ENCODE data around the gene HOXC9.

Gene HOXC9

DNA sequence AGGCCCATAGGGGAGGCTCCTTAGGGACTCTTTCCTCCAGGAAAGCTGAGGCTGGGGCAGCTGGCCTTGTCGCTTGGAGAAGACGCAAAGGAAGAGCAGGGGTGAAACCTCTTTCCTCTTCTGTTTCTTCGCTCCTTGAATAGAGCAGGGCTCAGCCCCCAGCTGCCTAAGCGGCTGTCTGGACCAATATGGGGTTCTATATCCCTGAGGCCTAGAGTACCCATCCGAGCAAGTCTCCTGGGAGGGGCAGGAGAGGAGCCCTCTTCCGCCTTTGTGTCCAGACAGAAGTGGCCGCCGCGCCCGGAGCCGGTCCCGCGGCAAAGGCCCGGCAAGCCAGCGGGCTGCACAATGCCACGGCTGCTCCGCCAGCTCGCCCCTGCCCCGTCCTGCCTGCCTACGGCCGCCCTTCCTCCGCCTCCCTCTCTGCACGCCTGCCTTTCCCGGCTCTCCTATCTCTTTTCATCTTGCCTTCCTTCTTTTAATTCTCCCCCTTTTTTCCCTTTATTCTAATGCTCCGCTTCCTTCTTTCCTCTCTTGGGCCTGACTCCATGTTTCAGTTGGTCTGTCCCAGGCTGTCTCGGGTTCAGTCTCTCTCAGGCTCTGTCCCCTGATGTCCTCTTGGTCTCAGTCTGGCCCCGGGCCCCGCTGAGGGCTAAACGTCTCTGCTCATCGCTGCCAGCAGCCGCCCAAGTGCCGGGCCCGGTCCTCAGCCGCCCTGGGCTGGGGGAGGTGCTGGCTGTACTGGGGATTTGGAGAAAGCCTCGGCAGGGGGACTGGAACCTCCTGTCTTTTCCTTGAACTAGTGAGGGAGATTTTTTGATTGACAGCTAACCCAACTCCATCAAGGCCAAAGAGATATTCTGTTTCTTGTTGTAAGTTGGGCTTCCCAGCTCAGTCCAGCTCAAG, 2.5 kb upstream of the HOXC9 start:
- no peaks in the 10 kb centered on the region for H3K9me3 ChIP-seq (ENCODE audit: insufficient read depth, low read length)
- no peaks in the 10 kb centered on the region for H3F3A ChIP-seq (ENCODE audit: insufficient read depth)
- no peak overlapping the region for H3K4me3 ChIP-seq (ENCODE audit: insufficient read depth, low read length, poor library complexity, severe bottlenecking)
- H3K27me3 ChIP-seq (ENCODE audit: low read length) = no peaks in the 10 kb centered on the region
- no peak overlapping the region for H3K27ac ChIP-seq (ENCODE audit: low read depth, low read length)
- H3K9me2 ChIP-seq (replicated peaks; ENCODE audit: insufficient read depth, low read length) = no peaks in the 10 kb centered on the region
- H3K36me3 ChIP-seq (ENCODE audit: low read length) = no peaks in the 10 kb centered on the region
- no peak overlapping the region for H3K9ac ChIP-seq (ENCODE audit: low read length)
- H2AFZ ChIP-seq (ENCODE audit: low read depth, low read length, severe bottlenecking) = no peak overlapping the region
- H4K20me1 ChIP-seq (ENCODE audit: low read depth, low read length) = no peaks in the 10 kb centered on the region
- no peak for TF ChIP-seq EZH2phosphoT487 (conservative IDR thresholded peaks at IDR 0.05; ENCODE audit: low read length)
- no peaks in the 10 kb centered on the region for H3K79me2 ChIP-seq (ENCODE audit: insufficient read depth, low read length)
- no peak overlapping the region for H3K4me2 ChIP-seq (ENCODE audit: low read depth, low read length, poor library complexity, severe bottlenecking)

DNA sequence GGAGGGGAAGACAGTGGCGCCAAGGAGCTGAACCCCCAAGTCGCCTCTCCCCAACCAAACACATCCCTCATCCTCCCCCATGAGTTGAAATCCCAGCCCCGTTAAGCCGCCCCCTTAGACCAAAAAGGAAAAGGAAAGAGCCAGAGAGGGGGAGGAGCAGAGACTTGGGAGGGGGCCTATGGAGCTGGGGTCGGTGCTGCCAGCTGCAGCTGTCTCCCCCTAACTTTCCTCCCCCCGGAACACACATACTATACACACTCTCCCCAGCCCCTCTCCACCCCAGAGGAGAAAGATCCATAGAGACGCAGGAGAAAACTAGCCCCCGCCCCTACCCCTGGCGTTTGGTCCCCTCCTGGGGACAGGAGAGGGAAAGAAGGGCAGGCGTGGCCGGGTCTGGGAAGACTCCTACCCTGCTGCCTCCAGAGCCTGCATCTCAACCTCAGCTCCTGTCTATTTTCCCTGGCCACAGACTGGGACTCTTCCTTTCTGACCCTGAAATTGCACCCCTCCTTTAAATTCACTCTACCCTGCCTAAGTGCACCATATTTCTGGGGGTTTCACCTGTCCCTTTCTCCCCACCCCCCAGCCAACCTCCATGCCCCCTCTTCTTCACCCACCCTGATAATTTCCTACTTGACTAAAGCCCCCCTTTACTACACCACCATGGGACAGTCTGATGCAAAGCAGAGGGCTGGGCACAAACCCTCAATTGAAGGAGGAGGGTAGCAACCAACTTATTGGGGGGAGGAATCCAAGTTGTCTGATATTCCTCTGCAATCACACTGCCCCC, 1.7 kb upstream of the HOXC9 start:
- H3K27ac ChIP-seq (ENCODE audit: low read depth, low read length) = no peak overlapping the region
- no peaks in the 10 kb centered on the region for H3K79me2 ChIP-seq (ENCODE audit: insufficient read depth, low read length)
- no peaks in the 10 kb centered on the region for H3K36me3 ChIP-seq (ENCODE audit: low read length)
- no peak for TF ChIP-seq EZH2phosphoT487 (conservative IDR thresholded peaks at IDR 0.05; ENCODE audit: low read length)
- TF ChIP-seq, protein P1, sequence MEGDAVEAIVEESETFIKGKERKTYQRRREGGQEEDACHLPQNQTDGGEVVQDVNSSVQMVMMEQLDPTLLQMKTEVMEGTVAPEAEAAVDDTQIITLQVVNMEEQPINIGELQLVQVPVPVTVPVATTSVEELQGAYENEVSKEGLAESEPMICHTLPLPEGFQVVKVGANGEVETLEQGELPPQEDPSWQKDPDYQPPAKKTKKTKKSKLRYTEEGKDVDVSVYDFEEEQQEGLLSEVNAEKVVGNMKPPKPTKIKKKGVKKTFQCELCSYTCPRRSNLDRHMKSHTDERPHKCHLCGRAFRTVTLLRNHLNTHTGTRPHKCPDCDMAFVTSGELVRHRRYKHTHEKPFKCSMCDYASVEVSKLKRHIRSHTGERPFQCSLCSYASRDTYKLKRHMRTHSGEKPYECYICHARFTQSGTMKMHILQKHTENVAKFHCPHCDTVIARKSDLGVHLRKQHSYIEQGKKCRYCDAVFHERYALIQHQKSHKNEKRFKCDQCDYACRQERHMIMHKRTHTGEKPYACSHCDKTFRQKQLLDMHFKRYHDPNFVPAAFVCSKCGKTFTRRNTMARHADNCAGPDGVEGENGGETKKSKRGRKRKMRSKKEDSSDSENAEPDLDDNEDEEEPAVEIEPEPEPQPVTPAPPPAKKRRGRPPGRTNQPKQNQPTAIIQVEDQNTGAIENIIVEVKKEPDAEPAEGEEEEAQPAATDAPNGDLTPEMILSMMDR (IDR thresholded peaks at IDR 0.05; ENCODE audit: insufficient read depth, low read length, poor library complexity, severe bottlenecking) = no peak
- H3K4me3 ChIP-seq (ENCODE audit: insufficient read depth, low read length, poor library complexity, severe bottlenecking) = no peak overlapping the region
- no peak overlapping the region for H3K4me2 ChIP-seq (ENCODE audit: low read depth, low read length, poor library complexity, severe bottlenecking)
- no peaks in the 10 kb centered on the region for H3K9me2 ChIP-seq (replicated peaks; ENCODE audit: insufficient read depth, low read length)
- no peaks in the 10 kb centered on the region for H4K20me1 ChIP-seq (ENCODE audit: low read depth, low read length)
- H3K9ac ChIP-seq (ENCODE audit: low read length) = no peak overlapping the region
- H3K9me3 ChIP-seq (ENCODE audit: insufficient read depth, low read length) = no peaks in the 10 kb centered on the region
- no peak overlapping the region for H2AFZ ChIP-seq (ENCODE audit: low read depth, low read length, severe bottlenecking)
- H3K27me3 ChIP-seq (ENCODE audit: low read length) = no peaks in the 10 kb centered on the region
- no peaks in the 10 kb centered on the region for H3F3A ChIP-seq (ENCODE audit: insufficient read depth)

DNA sequence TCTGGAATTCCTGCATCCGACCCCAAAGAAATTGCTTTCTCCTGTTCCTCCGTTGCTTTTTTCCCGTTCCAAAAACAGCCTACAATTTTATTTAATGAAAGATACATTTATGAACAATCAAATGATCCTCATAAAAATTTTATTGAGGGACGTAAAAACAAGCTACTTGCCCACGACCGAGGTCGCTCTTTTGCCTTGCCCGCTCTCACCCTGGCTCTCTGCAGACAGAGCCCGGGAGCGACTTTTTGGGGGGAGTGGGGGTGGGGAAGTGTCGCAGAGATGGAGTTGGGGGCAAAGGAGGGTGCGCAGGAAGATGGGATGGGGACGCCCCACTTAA, 1.1 kb upstream of the HOXC9 start:
- no peaks in the 10 kb centered on the region for H3K36me3 ChIP-seq (ENCODE audit: low read length)
- H3F3A ChIP-seq (ENCODE audit: insufficient read depth) = no peaks in the 10 kb centered on the region
- no peaks in the 10 kb centered on the region for H3K79me2 ChIP-seq (ENCODE audit: insufficient read depth, low read length)
- no peaks in the 10 kb centered on the region for H4K20me1 ChIP-seq (ENCODE audit: low read depth, low read length)
- no peak overlapping the region for H2AFZ ChIP-seq (ENCODE audit: low read depth, low read length, severe bottlenecking)
- H3K27me3 ChIP-seq (ENCODE audit: low read length) = no peaks in the 10 kb centered on the region
- no peak overlapping the region for H3K4me3 ChIP-seq (ENCODE audit: insufficient read depth, low read length, poor library complexity, severe bottlenecking)
- H3K9me2 ChIP-seq (replicated peaks; ENCODE audit: insufficient read depth, low read length) = no peaks in the 10 kb centered on the region
- H3K4me2 ChIP-seq (ENCODE audit: low read depth, low read length, poor library complexity, severe bottlenecking) = no peak overlapping the region
- H3K9ac ChIP-seq (ENCODE audit: low read length) = no peak overlapping the region
- no peak overlapping the region for H3K27ac ChIP-seq (ENCODE audit: low read depth, low read length)
- no peaks in the 10 kb centered on the region for H3K9me3 ChIP-seq (ENCODE audit: insufficient read depth, low read length)
- TF ChIP-seq, protein P1 (IDR thresholded peaks at IDR 0.05; ENCODE audit: insufficient read depth, low read length, poor library complexity, severe bottlenecking) = no peak
- no peak for TF ChIP-seq EZH2phosphoT487 (conservative IDR thresholded peaks at IDR 0.05; ENCODE audit: low read length)
